Measurements from ENCODE around the gene DNAJC1. TPM values are rescaled to one million over a fixed set of nuclear protein-coding genes. Genes with fewer than 3 reads are reported as not detected.

DNAJC1 gene
- total RNA-seq, 6 experiments from 2014 or later: 16.0 to 106 (median 27.8) TPM

DNA sequence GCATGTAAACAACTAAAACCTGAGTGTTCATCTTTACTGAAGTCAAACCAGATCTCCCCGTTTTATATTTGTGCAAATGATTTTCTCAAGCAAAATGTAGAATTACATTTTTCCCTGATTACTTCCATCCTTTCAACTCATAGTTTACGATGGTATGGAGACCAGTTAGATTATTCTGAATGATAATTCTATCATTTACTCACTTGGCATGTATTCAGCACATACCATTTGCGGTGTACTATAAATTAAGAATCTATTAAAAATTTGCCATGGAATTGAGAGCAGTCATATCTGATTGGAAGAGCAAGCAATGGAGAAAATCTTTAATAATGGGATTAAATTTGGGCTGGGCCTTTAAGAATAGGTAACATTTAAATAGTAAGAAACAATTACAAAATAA is 22.4 kb downstream of the DNAJC1 start:
- no peaks in the 10 kb centered on the region for H3K27me3 ChIP-seq
- intact Hi-C loops (cut with DNase I): no loop called here
- no peaks in the 10 kb centered on the region for H3K9me3 ChIP-seq
- DNase-seq (no peak), ATAC-seq (no peak)
- TF ChIP-seq, protein P1, sequence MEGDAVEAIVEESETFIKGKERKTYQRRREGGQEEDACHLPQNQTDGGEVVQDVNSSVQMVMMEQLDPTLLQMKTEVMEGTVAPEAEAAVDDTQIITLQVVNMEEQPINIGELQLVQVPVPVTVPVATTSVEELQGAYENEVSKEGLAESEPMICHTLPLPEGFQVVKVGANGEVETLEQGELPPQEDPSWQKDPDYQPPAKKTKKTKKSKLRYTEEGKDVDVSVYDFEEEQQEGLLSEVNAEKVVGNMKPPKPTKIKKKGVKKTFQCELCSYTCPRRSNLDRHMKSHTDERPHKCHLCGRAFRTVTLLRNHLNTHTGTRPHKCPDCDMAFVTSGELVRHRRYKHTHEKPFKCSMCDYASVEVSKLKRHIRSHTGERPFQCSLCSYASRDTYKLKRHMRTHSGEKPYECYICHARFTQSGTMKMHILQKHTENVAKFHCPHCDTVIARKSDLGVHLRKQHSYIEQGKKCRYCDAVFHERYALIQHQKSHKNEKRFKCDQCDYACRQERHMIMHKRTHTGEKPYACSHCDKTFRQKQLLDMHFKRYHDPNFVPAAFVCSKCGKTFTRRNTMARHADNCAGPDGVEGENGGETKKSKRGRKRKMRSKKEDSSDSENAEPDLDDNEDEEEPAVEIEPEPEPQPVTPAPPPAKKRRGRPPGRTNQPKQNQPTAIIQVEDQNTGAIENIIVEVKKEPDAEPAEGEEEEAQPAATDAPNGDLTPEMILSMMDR (IDR thresholded peaks at IDR 0.05): no peak
- TF ChIP-seq POLR2A (IDR thresholded peaks at IDR 0.05): no peak
- 95% methylated on average over 3 of the region's 3 CpGs for WGBS (ENCODE audit: insufficient coverage, low coverage, low lambda C conversion rate, missing lambda C conversion rate)
- no peaks in the 10 kb centered on the region for H3K36me3 ChIP-seq
- H3K4me1 ChIP-seq: no peaks in the 10 kb centered on the region
- no peak overlapping the region for H3K4me3 ChIP-seq
- H3K27ac ChIP-seq: no peak overlapping the region

DNA sequence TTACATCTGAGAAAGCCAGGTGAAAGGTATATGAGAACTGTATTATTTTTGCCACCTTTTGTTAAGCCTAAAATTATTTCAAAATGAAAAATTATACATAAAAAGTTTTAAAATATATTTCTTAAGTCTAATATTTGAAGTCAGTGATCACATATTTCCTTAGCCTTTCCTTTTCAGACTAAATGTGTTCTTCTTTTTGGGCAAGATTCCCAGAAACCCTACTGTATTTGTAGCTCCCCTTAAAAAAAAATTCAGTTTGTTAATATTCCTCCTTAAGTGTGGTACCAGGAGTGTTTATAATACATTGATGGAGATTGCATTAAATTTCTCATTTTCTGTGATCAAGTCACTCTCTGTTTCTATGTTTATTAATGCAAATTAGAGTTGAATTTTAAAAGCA is 22.8 kb downstream of the DNAJC1 start:
- TF ChIP-seq, protein P1 (IDR thresholded peaks at IDR 0.05): no peak
- TF ChIP-seq POLR2A (IDR thresholded peaks at IDR 0.05): no peak
- no peak for DNase-seq
- ATAC-seq: no peak
- Histone ChIP-seq H3K27me3 (no peaks in the 10 kb centered on the region), H3K27ac (no peak overlapping the region), H3K4me3 (no peak overlapping the region), H3K36me3 (no peaks in the 10 kb centered on the region), H3K4me1 (peaks cover 0 to 3% (median 0%) of the 10 kb centered on the region in 4 donors), H3K9me3 (no peaks in the 10 kb centered on the region)
- intact Hi-C loops (cut with DNase I): no loop called here

DNA sequence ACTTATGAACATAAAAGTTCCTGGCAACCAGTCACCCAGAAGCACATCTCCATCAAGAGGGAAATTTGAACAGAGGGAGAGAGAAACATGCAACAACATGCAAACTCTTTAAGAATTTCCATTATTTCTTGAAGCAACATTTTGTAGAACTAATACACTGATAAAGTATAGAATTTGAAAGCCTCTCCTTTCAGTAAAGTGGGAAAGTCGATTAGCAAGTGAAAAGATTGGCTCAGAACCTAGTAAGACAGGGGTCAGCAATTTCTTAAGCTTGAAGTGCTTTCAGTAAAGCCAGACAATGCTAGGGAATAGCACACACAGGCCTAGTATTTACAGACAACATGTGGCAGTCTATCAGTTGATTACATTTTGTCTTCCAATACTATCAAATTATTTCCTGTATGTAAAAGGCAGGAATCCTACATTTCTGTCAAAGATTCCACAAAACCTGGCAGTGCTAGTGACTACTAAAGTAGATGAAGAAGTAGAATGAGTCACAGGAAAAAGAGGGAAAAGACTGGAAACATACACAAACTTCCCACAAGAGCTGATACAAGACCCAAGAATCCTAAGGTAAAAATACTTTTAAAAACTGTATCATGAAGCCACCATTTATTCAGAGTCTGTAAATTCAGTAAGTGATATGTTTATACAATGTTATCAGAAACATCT is 25.2 kb downstream of the DNAJC1 start:
- ATAC-seq: no peak
- intact Hi-C loops (cut with DNase I): no loop called here
- no peak overlapping the region for H3K4me3 ChIP-seq
- H3K9me3 ChIP-seq: no peaks in the 10 kb centered on the region
- TF ChIP-seq, protein P1 (IDR thresholded peaks at IDR 0.05): no peak
- no peak for TF ChIP-seq POLR2A (IDR thresholded peaks at IDR 0.05)
- H3K36me3 ChIP-seq: no peaks in the 10 kb centered on the region
- no peak overlapping the region for H3K27ac ChIP-seq
- H3K4me1 ChIP-seq: peaks cover 0 to 8% (median 0%) of the 10 kb centered on the region in 4 donors
- DNase-seq: no peak
- WGBS (ENCODE audit: insufficient coverage, low coverage, low lambda C conversion rate, missing lambda C conversion rate): 24% methylated on average over 1 of the region's 1 CpG
- no peaks in the 10 kb centered on the region for H3K27me3 ChIP-seq

DNA sequence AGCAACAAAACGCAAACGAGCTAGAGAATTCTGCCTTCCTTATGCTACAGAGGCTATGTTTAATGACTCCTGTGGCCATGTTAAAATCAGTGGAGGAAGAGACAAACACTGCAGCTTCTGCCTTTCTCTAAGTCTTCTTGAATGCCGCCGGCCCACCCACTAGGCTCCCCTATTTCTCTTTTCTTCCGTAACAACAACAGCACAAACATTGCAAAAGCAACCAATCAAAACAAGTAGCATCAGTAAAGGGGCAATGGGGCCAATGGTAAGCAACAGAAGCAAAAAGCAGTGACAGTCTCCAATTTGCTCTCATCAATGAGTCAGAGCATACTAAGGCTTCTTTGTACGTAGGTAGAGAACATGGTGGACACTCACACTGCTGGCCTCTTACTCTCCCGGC is 26.8 kb downstream of the DNAJC1 start:
- H3K4me1 ChIP-seq: peaks cover 0 to 8% (median 0%) of the 10 kb centered on the region in 4 donors
- intact Hi-C loops (cut with DNase I): no loop called here
- TF ChIP-seq, protein P1 (IDR thresholded peaks at IDR 0.05): no peak
- no peak for TF ChIP-seq POLR2A (IDR thresholded peaks at IDR 0.05)
- DNase-seq (no peak), ATAC-seq (no peak)
- H3K4me3 ChIP-seq: no peak overlapping the region
- WGBS (ENCODE audit: insufficient coverage, low coverage, low lambda C conversion rate, missing lambda C conversion rate): 92% methylated on average over 7 of the region's 7 CpGs
- H3K36me3 ChIP-seq: no peaks in the 10 kb centered on the region
- H3K9me3 ChIP-seq: no peaks in the 10 kb centered on the region
- no peaks in the 10 kb centered on the region for H3K27me3 ChIP-seq
- H3K27ac ChIP-seq: no peak overlapping the region
